Measurements from ENCODE around the gene ADGB. TPM values are rescaled to one million over a fixed set of nuclear protein-coding genes. Genes with fewer than 3 reads are reported as not detected.

The ADGB gene
- total and polyA plus RNA-seq, 9 of the 15 experiments (the other 6 are each of a cell fraction or from before 2014, with no cell fraction given), result not detected

GRCh38 chr6:146819596-146820320 lies 221.0 kb downstream of the ADGB start (continued):
- TF ChIP-seq HNRNPK (IDR thresholded peaks at IDR 0.05; ENCODE audit: low read depth, low read length, poor library complexity, severe bottlenecking), result no peak
- TF ChIP-seq FOSL1 (tag; conservative IDR thresholded peaks at IDR 0.05), result 0 out of 2 replicates have a peak, but pooled peaks have one; percentile 13
- TF ChIP-seq NFE2 (IDR thresholded peaks at IDR 0.05; ENCODE audit: low read depth), result 0 out of 2 replicates have a peak, but pooled peaks have one; percentile 22

GRCh38 chr6:146827216-146827928 lies 228.6 kb downstream of the ADGB start:
- ATAC-seq (peak; percentile 63), DNase-seq (ENCODE audit: extremely low read depth in 1 of 4, low spot score in 3 of 4) (no peak), FAIRE-seq (peak; percentile 40)
- H3K4me3 ChIP-seq, result no peak overlapping the region
- no peaks in the 10 kb centered on the region for H3K9me3 ChIP-seq (replicated peaks; ENCODE audit: control insufficient read depth, insufficient read depth, low read depth, low read length)
- no TSS peak for BruUV-seq (replicated peaks)
- intact Hi-C loops (cut with micrococcal nuclease), result no loop called here
- H3K27me3 ChIP-seq (ENCODE audit: control insufficient read depth in 2 of 2, insufficient read depth in 2 of 2, low read length in 2 of 2), result no peaks in the 10 kb centered on the region
- POLR2A ChIA-PET, result interaction anchor here (3.0 kb wide), 1 partner anchor 13 kb away, joined by 8 read pairs; no protein-coding TSS in a partner anchor
- H4K20me1 ChIP-seq (replicated peaks; ENCODE audit: control insufficient read depth, insufficient read depth, low read length), result no peaks in the 10 kb centered on the region
- H3K4me1 ChIP-seq (replicated peaks in 1 of 2; ENCODE audit: control insufficient read depth in 2 of 2, insufficient read depth in 2 of 2, low read length in 2 of 2), result peaks cover 0 to 3% of the 10 kb centered on the region in 2 experiments; a peak in 1 of 5 replicates
- CTCF ChIA-PET (ENCODE audit: low intra/inter-chr PET ratio), result no interaction called here
- H3K36me3 ChIP-seq (ENCODE audit: control insufficient read depth, insufficient read depth, low read length), result no peaks in the 10 kb centered on the region
- no peak overlapping the region for H3K9ac ChIP-seq (ENCODE audit: insufficient read depth in 1 of 2, low read depth in 2 of 2, low read length in 2 of 2)
- H3K27ac ChIP-seq (ENCODE audit: extremely low read depth, low read depth, low read length), result no peak overlapping the region
- H2AFZ ChIP-seq (ENCODE audit: low read depth, low read length), result peak overlapping the region; percentile 72
- in situ Hi-C loops (cut with MboI), result no loop called here
- no peaks in the 10 kb centered on the region for H3K9me1 ChIP-seq (ENCODE audit: control insufficient read depth, insufficient read depth, low read length)
- TF ChIP-seq ZNF212 (CRISPR knock-in tag; IDR thresholded peaks at IDR 0.05), result no peak
- H3K4me2 ChIP-seq (ENCODE audit: insufficient read depth, low read length), result no peak overlapping the region
- H3K79me2 ChIP-seq (ENCODE audit: control insufficient read depth, insufficient read depth, low read length), result no peaks in the 10 kb centered on the region
- 32% methylated on average over 4 of the region's 4 CpGs for WGBS (ENCODE audit: insufficient coverage, low coverage, missing lambda C conversion rate)
